A673 (cell line): Measurements from ENCODE around the gene P2RX6. TPM values are rescaled to one million over a fixed set of nuclear protein-coding genes. Genes with fewer than 3 reads are reported as not detected.
A peak's percentile ranks its signal among the peaks of the same experiment; 100 is the strongest.

Experiments used
- BruUV-seq: library from RNA; stranded (reverse); fragments of 400-500 nt; replicated peaks from 2 replicates; lab custom pipeline; 2021; lab: Mats Ljungman, UMichigan
- CTCF ChIA-PET: fragments of 300-600 bp; sonication (Branson Sonifier 250); formaldehyde crosslinking; loops from one replicate; lab custom pipeline; 2022; ENCODE audit warnings: antibody characterized with exemption; lab: Charles Lee
- POLR2A ChIA-PET: fragments of 300-600 bp; sonication (Branson Sonifier 250); formaldehyde crosslinking; loops from one replicate; lab custom pipeline; 2022; ENCODE audit warnings: antibody characterized with exemption; ENCODE audit not compliant: low non-redundant PET; lab: Charles Lee
- DNase-seq: peaks from one replicate; pipeline ENCODE4 v3.0.0-alpha.2; 2015; ENCODE audit warnings: low spot score
- H3K27ac ChIP-seq: fragments of 200-600 bp; sonication (generic); 2 replicates; pipeline ENCODE4 v1.5.1; 2016; ENCODE audit warnings: mixed run types, low read depth, mild to moderate bottlenecking, mixed read lengths, antibody characterized with exemption, low read length; ENCODE audit not compliant: poor library complexity, severe bottlenecking
- H3K27me3 ChIP-seq: fragments of 200-600 bp; sonication (generic); replicated peaks from 2 replicates; pipeline ENCODE4 v1.6.1; 2017; ENCODE audit warnings: mixed run types, low read depth, mild to moderate bottlenecking, mixed read lengths, antibody characterized with exemption, low read length; ENCODE audit not compliant: insufficient read depth, poor library complexity
- H3K36me3 ChIP-seq: fragments of 200-600 bp; sonication (generic); 2 replicates; pipeline ENCODE4 v1.6.1; 2016; ENCODE audit warnings: mixed run types, mild to moderate bottlenecking, mixed read lengths, antibody characterized with exemption, low read length; ENCODE audit not compliant: insufficient read depth, poor library complexity, severe bottlenecking
- H3K4me1 ChIP-seq: fragments of 200-600 bp; sonication (generic); 2 replicates; pipeline ENCODE4 v1.6.1; 2017; ENCODE audit warnings: mixed run types, mild to moderate bottlenecking, mixed read lengths, antibody characterized with exemption, low read length; ENCODE audit not compliant: insufficient read depth, poor library complexity, severe bottlenecking
- H3K4me3 ChIP-seq: fragments of 200-600 bp; sonication (generic); 2 replicates; pipeline ENCODE4 v1.5.1; 2016; ENCODE audit warnings: low read depth, mixed run types, mild to moderate bottlenecking, mixed read lengths, low read length; ENCODE audit not compliant: poor library complexity, severe bottlenecking
- H3K9me3 ChIP-seq: fragments of 200-600 bp; sonication (generic); 2 replicates; pipeline ENCODE4 v1.6.1; 2016; ENCODE audit warnings: mixed run types, low read depth, mild to moderate bottlenecking, mixed read lengths, antibody characterized with exemption, low read length; ENCODE audit not compliant: poor library complexity, severe bottlenecking
- EZH2 ChIP-seq: fragments of 200-600 bp; sonication (generic); IDR thresholded peaks from 2 replicates; pipeline ENCODE4 v1.6.1; 2017; ENCODE audit warnings: borderline replicate concordance, low read depth, mild to moderate bottlenecking, mixed read lengths, antibody characterized with exemption, low read length; ENCODE audit not compliant: poor library complexity, severe bottlenecking
- intact Hi-C: fragments of 100-400 bp; cut with micrococcal nuclease; formaldehyde crosslinking; loops from one replicate; pipeline ENCODE4 v1.10.0; 2022; ENCODE audit not compliant: unreplicated experiment
- total RNA-seq: library from RNA; stranded (reverse); gene quantifications from 2 replicates; pipeline ENCODE4 v1.2.3, GENCODE V29; 2021
- TF ChIP-seq, protein P1 (sequence below): fragments of 300-800, 200-600 bp; sonication (generic); conservative IDR thresholded peaks from 2 replicates; pipeline ENCODE4 v1.5.1; 2017; ENCODE audit warnings: low read depth, mild to moderate bottlenecking, antibody characterized with exemption, low read length, moderate library complexity, mixed read lengths

Gene P2RX6
- total RNA-seq, 1 experiment from 2014 or later = 0.43 TPM

DNA sequence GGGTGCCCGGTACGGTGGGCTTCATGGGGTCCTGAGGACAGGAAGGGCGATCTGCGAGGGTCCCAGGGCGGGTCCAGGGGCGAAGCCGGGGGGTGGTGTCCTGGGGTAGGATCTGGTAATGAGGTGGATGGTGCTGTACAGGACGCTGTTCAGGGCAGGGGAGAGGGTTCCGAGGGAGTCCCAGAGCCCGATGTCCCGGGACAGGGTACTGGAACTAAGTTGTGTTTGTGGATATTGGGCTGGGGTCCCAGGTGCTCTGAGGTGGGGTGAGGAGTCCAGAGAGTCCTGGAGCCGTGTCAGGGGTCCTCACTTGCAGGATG is 32.4 kb upstream of the P2RX6 start:
- POLR2A ChIA-PET = no interaction called here
- intact Hi-C loops = no loop called here
- BruUV-seq = no TSS peak
- Histone ChIP-seq H3K27me3 (no peaks in the 10 kb centered on the region), H3K4me1 (peaks cover 5% of the 10 kb centered on the region), H3K27ac (peak overlapping the region; percentile 87), H3K9me3 (peaks cover 10% of the 10 kb centered on the region), H3K4me3 (peak overlapping the region; percentile 88), H3K36me3 (peaks cover 18% of the 10 kb centered on the region)
- no peak for DNase-seq
- CTCF ChIA-PET = interaction anchor here (0.6 to 1.3 kb wide), 3 partner anchors 10 to 66 kb away, joined by 3 read pairs; no protein-coding TSS in a partner anchor
- TF ChIP-seq, protein P1, sequence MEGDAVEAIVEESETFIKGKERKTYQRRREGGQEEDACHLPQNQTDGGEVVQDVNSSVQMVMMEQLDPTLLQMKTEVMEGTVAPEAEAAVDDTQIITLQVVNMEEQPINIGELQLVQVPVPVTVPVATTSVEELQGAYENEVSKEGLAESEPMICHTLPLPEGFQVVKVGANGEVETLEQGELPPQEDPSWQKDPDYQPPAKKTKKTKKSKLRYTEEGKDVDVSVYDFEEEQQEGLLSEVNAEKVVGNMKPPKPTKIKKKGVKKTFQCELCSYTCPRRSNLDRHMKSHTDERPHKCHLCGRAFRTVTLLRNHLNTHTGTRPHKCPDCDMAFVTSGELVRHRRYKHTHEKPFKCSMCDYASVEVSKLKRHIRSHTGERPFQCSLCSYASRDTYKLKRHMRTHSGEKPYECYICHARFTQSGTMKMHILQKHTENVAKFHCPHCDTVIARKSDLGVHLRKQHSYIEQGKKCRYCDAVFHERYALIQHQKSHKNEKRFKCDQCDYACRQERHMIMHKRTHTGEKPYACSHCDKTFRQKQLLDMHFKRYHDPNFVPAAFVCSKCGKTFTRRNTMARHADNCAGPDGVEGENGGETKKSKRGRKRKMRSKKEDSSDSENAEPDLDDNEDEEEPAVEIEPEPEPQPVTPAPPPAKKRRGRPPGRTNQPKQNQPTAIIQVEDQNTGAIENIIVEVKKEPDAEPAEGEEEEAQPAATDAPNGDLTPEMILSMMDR = no peak
- TF ChIP-seq EZH2 = no peak

DNA sequence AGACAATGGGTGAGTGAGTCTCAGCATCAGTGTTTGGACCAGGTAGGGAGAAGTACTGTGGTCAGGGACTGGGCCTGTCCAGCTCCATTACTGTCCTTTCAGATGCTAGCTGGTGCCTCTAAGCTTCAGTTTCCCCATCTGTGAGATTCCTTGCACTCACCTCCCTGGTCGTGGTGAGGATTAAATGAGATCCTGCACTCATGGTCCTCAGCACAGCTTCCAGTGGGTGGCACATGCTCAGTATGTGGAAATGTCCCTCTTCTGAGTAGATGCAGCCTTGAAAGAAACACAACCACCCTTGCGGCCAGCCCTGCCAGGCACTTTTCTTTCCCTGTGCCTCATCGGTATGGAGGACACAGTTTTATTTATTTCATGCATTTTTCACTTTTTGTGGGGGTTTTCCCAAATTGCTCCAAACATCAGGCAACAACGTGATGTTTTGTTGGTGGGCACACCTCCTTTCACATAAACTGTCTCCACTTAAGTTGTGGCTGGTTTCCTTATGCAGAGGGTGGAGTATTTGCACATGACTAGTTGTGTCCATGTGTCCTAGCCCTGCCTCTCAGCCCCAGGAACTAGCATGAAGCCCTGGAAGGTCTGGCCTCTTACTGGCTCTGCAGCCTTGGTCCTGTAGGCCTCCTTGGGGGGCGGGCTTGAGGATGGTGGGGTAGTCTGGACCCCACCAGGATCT is 31.7 kb upstream of the P2RX6 start:
- H3K36me3 ChIP-seq = peaks cover 18% of the 10 kb centered on the region
- TF ChIP-seq, protein P1 = no peak
- TF ChIP-seq EZH2 = no peak
- intact Hi-C loops = no loop called here
- ChIA-PET CTCF (no interaction called here), POLR2A (no interaction called here)
- H3K27ac ChIP-seq = no peak overlapping the region
- BruUV-seq = no TSS peak
- peaks cover 5% of the 10 kb centered on the region for H3K4me1 ChIP-seq
- peaks cover 9% of the 10 kb centered on the region for H3K9me3 ChIP-seq
- DNase-seq = no peak
- peak overlapping the region; percentile 88 for H3K4me3 ChIP-seq
- H3K27me3 ChIP-seq = no peaks in the 10 kb centered on the region

DNA sequence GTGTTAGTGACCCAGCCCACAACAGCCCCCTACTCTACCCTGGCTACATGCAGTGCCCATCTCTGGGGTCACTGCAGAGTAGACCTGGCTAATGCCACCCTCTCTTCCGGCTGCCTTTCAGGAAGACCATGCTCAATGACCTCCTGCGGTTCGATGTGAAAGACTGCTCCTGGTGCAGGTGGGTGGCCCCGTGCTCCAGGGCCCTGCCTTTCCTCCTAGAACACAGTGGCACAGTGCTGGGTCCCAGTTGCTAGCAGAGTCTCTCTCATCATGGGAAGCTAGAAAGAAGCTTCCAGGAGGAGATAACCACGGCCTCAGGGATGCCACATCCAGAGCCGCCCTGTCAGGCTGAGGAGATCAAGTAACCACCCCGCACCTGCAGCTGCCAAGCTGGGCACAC is 29.2 kb upstream of the P2RX6 start:
- ChIA-PET POLR2A (no interaction called here), CTCF (no interaction called here)
- TF ChIP-seq, protein P1 = no peak
- TF ChIP-seq EZH2 = no peak
- BruUV-seq = no TSS peak
- no peak for DNase-seq
- Histone ChIP-seq H3K27ac (no peak overlapping the region), H3K36me3 (peaks cover 18% of the 10 kb centered on the region), H3K9me3 (no peaks in the 10 kb centered on the region), H3K27me3 (no peaks in the 10 kb centered on the region), H3K4me1 (peaks cover 5% of the 10 kb centered on the region), H3K4me3 (no peak overlapping the region)
- intact Hi-C loops = no loop called here
